Activated T-cell treated with anti-CD3 and anti-CD28 coated beads for 4 hours (primary cell): ENCODE measurements around the gene SNRPB.

ENCODE experiments used
- DNase-seq: peaks from one replicate; pipeline ENCODE4 v3.0.0-alpha.2; 2020

SNRPB gene

GRCh38 chr20:2418388-2418787 is 52.2 kb downstream of the SNRPB start:
- no peak for DNase-seq

GRCh38 chr20:2417213-2417541 is 53.4 kb downstream of the SNRPB start:
- no peak for DNase-seq

- DNase-seq, result no peak
Measured at GRCh38 chr20:2416541-2417212, 53.9 kb downstream of the SNRPB start.
